Loucy (cell line): ENCODE results near the gene RWDD3.

Source experiments
- H2AFZ ChIP-seq: fragments of 200-600 bp; sonication (generic); 2 replicates; pipeline ENCODE4 v1.6.0; 2016; ENCODE audit warnings: antibody characterized with exemption, mild to moderate bottlenecking, low read length, moderate library complexity
- H3F3A ChIP-seq: fragments of 200-600 bp; 2 replicates; pipeline ENCODE4 v1.6.0; 2016; ENCODE audit warnings: antibody characterized with exemption, low read depth, mild to moderate bottlenecking
- H3K27me3 ChIP-seq: fragments of 200-600 bp; sonication (generic); 2 replicates; pipeline ENCODE4 v1.6.1; 2014; ENCODE audit warnings: low read length, mild to moderate bottlenecking; ENCODE audit not compliant: insufficient read depth, poor library complexity, severe bottlenecking
- H3K36me3 ChIP-seq: fragments of 200-600 bp; sonication (generic); 2 replicates; pipeline ENCODE4 v1.6.1; 2016; ENCODE audit warnings: low read length; ENCODE audit not compliant: insufficient read depth
- H3K4me1 ChIP-seq: fragments of 200-600 bp; sonication (generic); 2 replicates; pipeline ENCODE4 v1.5.1; 2014; ENCODE audit warnings: low read length, mild to moderate bottlenecking; ENCODE audit not compliant: insufficient read depth, poor library complexity, severe bottlenecking
- H3K4me2 ChIP-seq: fragments of 200-600 bp; sonication (generic); 2 replicates; pipeline ENCODE4 v1.6.0; 2014; ENCODE audit warnings: antibody characterized with exemption, low read length, low read depth, mild to moderate bottlenecking; ENCODE audit not compliant: poor library complexity, severe bottlenecking
- H3K4me3 ChIP-seq: fragments of 200-600 bp; sonication (generic); 2 replicates; pipeline ENCODE4 v1.5.1; 2014; ENCODE audit warnings: low read length, mild to moderate bottlenecking, mixed read lengths; ENCODE audit not compliant: poor library complexity, severe bottlenecking
- H3K79me2 ChIP-seq: fragments of 200-600 bp; sonication (generic); 2 replicates; pipeline ENCODE4 v1.6.1; 2014; ENCODE audit warnings: low read length; ENCODE audit not compliant: insufficient read depth
- H3K9ac ChIP-seq: fragments of 200-600 bp; sonication (generic); 2 replicates; pipeline ENCODE4 v1.6.0; 2014; ENCODE audit warnings: mild to moderate bottlenecking, low read depth, low read length, moderate library complexity; ENCODE audit not compliant: poor library complexity, severe bottlenecking
- H3K9me2 ChIP-seq: fragments of 200-600 bp; sonication (generic); replicated peaks from 2 replicates; pipeline ENCODE4 v1.6.1; 2016; ENCODE audit warnings: low read depth, low read length, mixed read lengths
- H3K9me3 ChIP-seq: fragments of 200-600 bp; sonication (generic); 2 replicates; pipeline ENCODE4 v1.6.1; 2014; ENCODE audit warnings: mild to moderate bottlenecking, antibody characterized with exemption, low read length, low read depth; ENCODE audit not compliant: insufficient read depth
- H4K20me1 ChIP-seq: fragments of 200-600 bp; sonication (generic); 2 replicates; pipeline ENCODE4 v1.6.0; 2014; ENCODE audit warnings: antibody characterized with exemption, low read length, mild to moderate bottlenecking; ENCODE audit not compliant: insufficient read depth, poor library complexity, severe bottlenecking
- EZH2phosphoT487 ChIP-seq: fragments of 200-600 bp; IDR thresholded peaks from 2 replicates; pipeline ENCODE4 v1.6.1; 2018; ENCODE audit warnings: antibody characterized with exemption, mild to moderate bottlenecking, moderate library complexity, borderline replicate concordance
- TF ChIP-seq, protein P1 (sequence below): fragments of 200-600 bp; sonication (generic); conservative IDR thresholded peaks from 2 replicates; pipeline ENCODE4 v1.5.1; 2014; ENCODE audit warnings: mild to moderate bottlenecking, antibody characterized with exemption, low read length

RWDD3 gene

DNA sequence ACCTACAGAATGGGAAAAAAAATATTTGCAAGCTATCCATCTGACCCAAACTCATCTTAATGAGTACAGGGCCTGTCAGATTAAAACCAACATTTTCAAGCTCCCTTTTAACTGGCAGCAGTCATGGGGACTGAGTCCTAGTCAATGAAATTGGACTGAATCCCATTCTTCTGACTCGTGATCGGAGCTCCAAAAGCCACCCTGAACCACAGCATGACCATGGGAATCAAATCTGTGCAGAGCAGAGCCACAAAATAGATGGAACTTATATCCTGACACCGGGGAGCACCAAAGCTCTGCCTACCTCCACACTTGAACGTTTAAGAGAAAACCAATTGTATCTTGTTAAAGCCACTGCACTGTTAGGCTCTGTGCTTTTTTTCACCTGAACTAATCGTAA lies 5.0 kb upstream of the RWDD3 start:
- Histone ChIP-seq H4K20me1 (no peaks in the 10 kb centered on the region), H3K27me3 (peaks cover 10% of the 10 kb centered on the region), H3K4me3 (no peak overlapping the region), H3K4me1 (peaks cover 6% of the 10 kb centered on the region), H3K4me2 (no peak overlapping the region), H3K9me3 (no peaks in the 10 kb centered on the region), H3K9ac (no peak overlapping the region), H3K79me2 (peaks cover under 1% of the 10 kb centered on the region; the same call in 1 of the 2 replicates), H2AFZ (no peak overlapping the region), H3F3A (no peaks in the 10 kb centered on the region), H3K9me2 (no peaks in the 10 kb centered on the region), H3K36me3 (no peaks in the 10 kb centered on the region)
- TF ChIP-seq, protein P1, sequence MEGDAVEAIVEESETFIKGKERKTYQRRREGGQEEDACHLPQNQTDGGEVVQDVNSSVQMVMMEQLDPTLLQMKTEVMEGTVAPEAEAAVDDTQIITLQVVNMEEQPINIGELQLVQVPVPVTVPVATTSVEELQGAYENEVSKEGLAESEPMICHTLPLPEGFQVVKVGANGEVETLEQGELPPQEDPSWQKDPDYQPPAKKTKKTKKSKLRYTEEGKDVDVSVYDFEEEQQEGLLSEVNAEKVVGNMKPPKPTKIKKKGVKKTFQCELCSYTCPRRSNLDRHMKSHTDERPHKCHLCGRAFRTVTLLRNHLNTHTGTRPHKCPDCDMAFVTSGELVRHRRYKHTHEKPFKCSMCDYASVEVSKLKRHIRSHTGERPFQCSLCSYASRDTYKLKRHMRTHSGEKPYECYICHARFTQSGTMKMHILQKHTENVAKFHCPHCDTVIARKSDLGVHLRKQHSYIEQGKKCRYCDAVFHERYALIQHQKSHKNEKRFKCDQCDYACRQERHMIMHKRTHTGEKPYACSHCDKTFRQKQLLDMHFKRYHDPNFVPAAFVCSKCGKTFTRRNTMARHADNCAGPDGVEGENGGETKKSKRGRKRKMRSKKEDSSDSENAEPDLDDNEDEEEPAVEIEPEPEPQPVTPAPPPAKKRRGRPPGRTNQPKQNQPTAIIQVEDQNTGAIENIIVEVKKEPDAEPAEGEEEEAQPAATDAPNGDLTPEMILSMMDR = no peak
- no peak for TF ChIP-seq EZH2phosphoT487

DNA sequence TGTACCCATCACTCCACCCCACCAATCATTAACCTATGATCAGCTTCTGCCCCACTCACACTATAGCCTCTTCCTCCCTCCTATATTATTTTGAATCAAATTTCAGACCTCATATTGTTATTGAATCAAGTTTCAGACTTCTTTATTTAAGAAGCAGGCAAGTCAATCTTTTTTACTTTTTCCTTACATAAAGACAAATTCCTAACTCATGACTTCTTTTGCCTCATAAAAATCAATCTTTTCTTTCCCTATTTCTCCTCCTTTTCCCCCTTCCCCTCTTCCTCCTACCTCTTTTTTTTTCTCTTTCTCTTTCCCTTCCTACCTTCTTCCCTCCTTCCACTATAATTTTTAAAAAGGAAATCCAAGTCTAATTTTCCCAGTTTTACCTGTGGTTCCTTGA lies 4.3 kb upstream of the RWDD3 start:
- Histone ChIP-seq H2AFZ (no peak overlapping the region), H3K79me2 (peaks cover 7% of the 10 kb centered on the region), H3K36me3 (no peaks in the 10 kb centered on the region), H3K9ac (no peak overlapping the region), H4K20me1 (no peaks in the 10 kb centered on the region), H3K4me3 (no peak overlapping the region), H3K9me2 (no peaks in the 10 kb centered on the region), H3K4me2 (no peak overlapping the region), H3K27me3 (peaks cover 10% of the 10 kb centered on the region), H3K9me3 (no peaks in the 10 kb centered on the region), H3F3A (no peaks in the 10 kb centered on the region), H3K4me1 (peaks cover 6% of the 10 kb centered on the region)
- TF ChIP-seq EZH2phosphoT487 = no peak
- TF ChIP-seq, protein P1 = no peak

DNA sequence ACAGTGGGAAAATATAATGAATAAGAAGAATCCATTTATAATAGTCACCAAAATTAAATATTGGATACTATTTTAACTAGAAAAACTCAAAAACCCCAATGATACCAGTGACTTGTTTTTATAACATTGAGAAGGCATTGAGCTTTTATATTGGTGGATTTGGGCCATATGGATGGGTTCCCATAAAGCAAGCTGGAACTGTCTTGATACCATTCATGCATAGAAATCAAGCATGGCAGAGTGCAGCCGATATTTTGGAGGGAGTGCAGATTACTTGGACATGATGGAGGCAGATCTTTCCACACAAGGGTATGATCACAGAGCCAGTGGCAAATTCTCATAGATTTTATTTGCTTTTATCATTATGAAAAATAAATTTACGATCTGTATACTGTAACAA lies 3.8 kb upstream of the RWDD3 start:
- Histone ChIP-seq H2AFZ (no peak overlapping the region), H3K9ac (no peak overlapping the region), H3K36me3 (no peaks in the 10 kb centered on the region), H3F3A (no peaks in the 10 kb centered on the region), H3K4me2 (no peak overlapping the region), H3K4me3 (no peak overlapping the region), H3K27me3 (peaks cover 10% of the 10 kb centered on the region), H3K4me1 (peaks cover 6% of the 10 kb centered on the region), H3K9me3 (no peaks in the 10 kb centered on the region), H3K9me2 (no peaks in the 10 kb centered on the region), H3K79me2 (peaks cover 8% of the 10 kb centered on the region), H4K20me1 (no peaks in the 10 kb centered on the region)
- TF ChIP-seq, protein P1 = no peak
- TF ChIP-seq EZH2phosphoT487 = no peak
